H9 (cell line): ENCODE data around the gene ATF4. TPM values are rescaled to one million over a fixed set of nuclear protein-coding genes. Genes with fewer than 3 reads are reported as not detected.
A peak's percentile ranks its signal among the peaks of the same experiment; 100 is the strongest.

Experiments
- DNase-seq: peaks from one replicate; pipeline ENCODE4 v3.0.0-alpha.2; 2017
- H2AFZ ChIP-seq: one replicate; pipeline ENCODE4 v1.6.1; 2013; ENCODE audit warnings: mild to moderate bottlenecking, low read length, control low read depth, moderate library complexity
- H2AK5ac ChIP-seq: 2 replicates; pipeline ENCODE4 v1.6.1; 2013; ENCODE audit warnings: low read length, control low read depth, mixed read lengths; ENCODE audit not compliant: insufficient read length
- H2BK120ac ChIP-seq: one replicate; pipeline ENCODE4 v1.6.1; 2013; ENCODE audit warnings: low read depth, mild to moderate bottlenecking, low read length, control low read depth, inconsistent platforms; ENCODE audit not compliant: poor library complexity, severe bottlenecking
- H2BK12ac ChIP-seq: 2 replicates; pipeline ENCODE4 v1.6.1; 2013; ENCODE audit warnings: low read length, control low read depth, mixed read lengths, low read depth; ENCODE audit not compliant: insufficient read length
- H2BK15ac ChIP-seq: 2 replicates; pipeline ENCODE4 v1.6.1; 2013; ENCODE audit warnings: low read depth, low read length, control low read depth
- H2BK20ac ChIP-seq: one replicate; pipeline ENCODE4 v1.6.1; 2013; ENCODE audit warnings: low read depth, mild to moderate bottlenecking, low read length, control low read depth, inconsistent platforms; ENCODE audit not compliant: poor library complexity, severe bottlenecking
- H2BK5ac ChIP-seq: 2 replicates; pipeline ENCODE4 v1.6.1; 2013; ENCODE audit warnings: low read length, control low read depth, mixed read lengths; ENCODE audit not compliant: insufficient read length
- H3K14ac ChIP-seq: 2 replicates; pipeline ENCODE4 v1.6.1; 2013; ENCODE audit warnings: low read length, control low read depth; ENCODE audit not compliant: insufficient read depth
- H3K18ac ChIP-seq: 2 replicates; pipeline ENCODE4 v1.6.1; 2013; ENCODE audit warnings: low read depth, mild to moderate bottlenecking, mixed read lengths, low read length, control low read depth; ENCODE audit not compliant: insufficient read length
- H3K23ac ChIP-seq: 2 replicates; pipeline ENCODE4 v1.6.1; 2013; ENCODE audit warnings: low read length, control low read depth, mixed read lengths, low read depth; ENCODE audit not compliant: insufficient read length
- H3K23me2 ChIP-seq: 2 replicates; pipeline ENCODE4 v1.6.1; 2013; ENCODE audit warnings: low read depth, mild to moderate bottlenecking, mixed read lengths, low read length, control low read depth; ENCODE audit not compliant: insufficient read length, poor library complexity, severe bottlenecking
- H3K27ac ChIP-seq: 2 replicates; pipeline ENCODE4 v1.5.1; 2013; ENCODE audit warnings: low read length, control low read depth, mixed read lengths, low read depth; ENCODE audit not compliant: insufficient read length
- H3K27me3 ChIP-seq: 2 replicates; pipeline ENCODE4 v1.6.1; 2013; ENCODE audit warnings: low read length, control low read depth, inconsistent platforms; ENCODE audit not compliant: insufficient read depth
- H3K4ac ChIP-seq: 2 replicates; pipeline ENCODE4 v1.6.1; 2013; ENCODE audit warnings: low read depth, mild to moderate bottlenecking, control low read depth, inconsistent platforms, low read length, moderate library complexity
- H3K4me1 ChIP-seq: 2 replicates; pipeline ENCODE4 v1.6.1; 2013; ENCODE audit warnings: low read length, control low read depth, inconsistent platforms; ENCODE audit not compliant: insufficient read depth
- H3K4me2 ChIP-seq: 2 replicates; pipeline ENCODE4 v1.6.1; 2013; ENCODE audit warnings: low read length, control low read depth, mixed read lengths; ENCODE audit not compliant: insufficient read length, insufficient read depth
- H3K56ac ChIP-seq: 2 replicates; pipeline ENCODE4 v1.6.1; 2013; ENCODE audit warnings: low read depth, mild to moderate bottlenecking, mixed read lengths, low read length, control low read depth; ENCODE audit not compliant: insufficient read length
- H3K79me1 ChIP-seq: 2 replicates; pipeline ENCODE4 v1.6.1; 2013; ENCODE audit warnings: low read depth, mild to moderate bottlenecking, moderate library complexity, low read length, control low read depth, inconsistent platforms; ENCODE audit not compliant: insufficient read depth, poor library complexity, severe bottlenecking
- H3K79me2 ChIP-seq: 2 replicates; pipeline ENCODE4 v1.6.1; 2013; ENCODE audit warnings: low read length, control low read depth, inconsistent platforms; ENCODE audit not compliant: insufficient read depth
- H3K9ac ChIP-seq: 2 replicates; pipeline ENCODE4 v1.6.1; 2013; ENCODE audit warnings: low read length, control low read depth, mixed read lengths; ENCODE audit not compliant: insufficient read length; ENCODE audit errors: extremely low read depth
- H3K9me3 ChIP-seq: one replicate; pipeline ENCODE4 v1.6.1; 2013; ENCODE audit warnings: low read depth, low read length, inconsistent platforms; ENCODE audit not compliant: control insufficient read depth
- H3T11ph ChIP-seq: one replicate; pipeline ENCODE4 v1.6.1; 2013; ENCODE audit warnings: mild to moderate bottlenecking, low read length, control low read depth, inconsistent platforms
- H4K20me1 ChIP-seq: one replicate; pipeline ENCODE4 v1.6.1; 2013; ENCODE audit not compliant: control insufficient read depth, insufficient read length, insufficient read depth
- H4K5ac ChIP-seq: 2 replicates; pipeline ENCODE4 v1.6.1; 2013; ENCODE audit warnings: low read depth, mild to moderate bottlenecking, mixed read lengths, low read length, control low read depth; ENCODE audit not compliant: insufficient read length
- H4K8ac ChIP-seq: replicated peaks from 2 replicates; pipeline ENCODE4 v1.6.1; 2013; ENCODE audit warnings: low read length, control low read depth, mixed read lengths, low read depth; ENCODE audit not compliant: insufficient read length
- H4K91ac ChIP-seq: 2 replicates; pipeline ENCODE4 v1.6.1; 2013; ENCODE audit warnings: low read depth, mild to moderate bottlenecking, moderate library complexity, mixed read lengths, low read length, control low read depth; ENCODE audit not compliant: insufficient read length
- H3K27ac Mint-ChIP-seq, 3 experiments: 2 replicates in 2 of 3; 3 replicates in 1 of 3; pipeline ENCODE4 v1.8.0; 2020 to 2021; ENCODE audit warnings: mixed read lengths in 3 of 3, mild to moderate bottlenecking in 1 of 3, moderate library complexity in 1 of 3
- H3K27me3 Mint-ChIP-seq: 2 replicates; pipeline ENCODE4 v1.8.0; 2021; ENCODE audit warnings: low read depth, mild to moderate bottlenecking, moderate library complexity, mixed read lengths
- H3K36me3 Mint-ChIP-seq, 3 experiments: 2 replicates in 2 of 3; 3 replicates in 1 of 3; pipeline ENCODE4 v1.8.0; 2020 to 2021; ENCODE audit warnings: low read depth in 3 of 3, mixed read lengths in 3 of 3; ENCODE audit not compliant: insufficient read depth in 1 of 3
- H3K4me1 Mint-ChIP-seq, 2 experiments: 2 replicates each; pipeline ENCODE4 v1.8.0; 2020; ENCODE audit warnings: mixed read lengths in 2 of 2
- H3K4me3 Mint-ChIP-seq, 2 experiments: 2 replicates in 1 of 2; 3 replicates in 1 of 2; pipeline ENCODE4 v1.8.0; 2020 to 2021; ENCODE audit warnings: mild to moderate bottlenecking in 2 of 2, mixed read lengths in 2 of 2, moderate library complexity in 1 of 2
- H3K9me3 Mint-ChIP-seq, 2 experiments: 2 replicates in 1 of 2; 3 replicates in 1 of 2; pipeline ENCODE4 v1.8.0; 2020; ENCODE audit warnings: mild to moderate bottlenecking in 2 of 2, mixed read lengths in 2 of 2, moderate library complexity in 1 of 2
- WGBS: extraction: QIAGEN DNeasy Blood & Tissue Kit; methylation state at CpG from one replicate; pipeline ENCODE4 v1.1.7; 2013; ENCODE audit warnings: missing lambda C conversion rate, low lambda C conversion rate, mixed read lengths; ENCODE audit not compliant: insufficient read length; ENCODE audit errors: extremely low coverage; 5-methylcytosine and 5-hydroxymethylcytosine counted together
- total RNA-seq: library from RNA; stranded (reverse); gene quantifications from 2 replicates; pipeline ENCODE4 v1.2.1, GENCODE V29; 2021
- TF ChIP-seq, protein P1 (sequence below): fragments of 200-600 bp; sonication (generic); conservative IDR thresholded peaks from 3 replicates; pipeline ENCODE4 v1.8.0; 2021; ENCODE audit warnings: antibody characterized with exemption, mild to moderate bottlenecking

Gene ATF4
- total RNA-seq, 1 experiment from 2014 or later = 455 TPM

DNA sequence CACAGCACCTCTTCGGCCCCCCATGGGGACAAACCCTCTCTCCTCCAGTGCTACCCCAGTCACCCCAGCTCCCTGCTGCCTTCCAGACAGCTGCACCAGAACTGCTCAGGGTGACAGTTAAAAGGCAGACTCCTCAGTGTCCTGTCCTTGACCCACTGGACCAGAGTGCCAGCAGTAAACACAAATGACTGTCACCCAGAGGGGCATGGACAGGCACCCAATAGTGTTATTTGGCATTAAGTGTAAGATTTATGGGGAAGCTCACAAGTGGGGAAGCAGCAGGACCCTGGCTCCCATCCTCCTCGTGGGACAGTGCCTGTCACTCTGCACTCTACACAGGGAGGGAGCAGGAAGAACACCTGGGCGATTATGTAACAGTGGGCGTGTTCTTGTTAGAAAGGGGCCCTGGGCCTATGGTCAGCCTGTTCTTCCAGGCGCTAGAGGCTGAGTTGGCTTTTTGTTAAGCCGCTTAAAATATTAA is 7.2 kb downstream of the ATF4 start:
- no peaks in the 10 kb centered on the region for H3K27me3 ChIP-seq
- Mint-ChIP-seq H3K9me3 (no peaks in the 10 kb centered on the region; a peak in 1 of 5 replicates), H3K27ac (peak overlapping the region in 2 of 3 experiments; percentile 19 to 28; a peak in 3 of 7 replicates), H3K4me1 (peaks cover 39 to 49% of the 10 kb centered on the region in 2 experiments), H3K36me3 (peaks cover 18 to 67% (median 55%) of the 10 kb centered on the region in 3 experiments), H3K4me3 (peak overlapping the region in 1 of 2 experiments; percentile 8; a peak in 1 of 5 replicates), H3K27me3 (no peaks in the 10 kb centered on the region; the same call in 1 of the 2 replicates)
- no peaks in the 10 kb centered on the region for H3K79me1 ChIP-seq
- H2AK5ac ChIP-seq = no peak overlapping the region
- no peak overlapping the region for H3T11ph ChIP-seq
- H2BK120ac ChIP-seq = no peak overlapping the region
- peaks cover 2% of the 10 kb centered on the region; the same call in 1 of the 2 replicates for H3K79me2 ChIP-seq
- no peak overlapping the region for H4K8ac ChIP-seq
- no peak overlapping the region for H2BK20ac ChIP-seq
- no peak overlapping the region for H3K4me2 ChIP-seq
- TF ChIP-seq, protein P1, sequence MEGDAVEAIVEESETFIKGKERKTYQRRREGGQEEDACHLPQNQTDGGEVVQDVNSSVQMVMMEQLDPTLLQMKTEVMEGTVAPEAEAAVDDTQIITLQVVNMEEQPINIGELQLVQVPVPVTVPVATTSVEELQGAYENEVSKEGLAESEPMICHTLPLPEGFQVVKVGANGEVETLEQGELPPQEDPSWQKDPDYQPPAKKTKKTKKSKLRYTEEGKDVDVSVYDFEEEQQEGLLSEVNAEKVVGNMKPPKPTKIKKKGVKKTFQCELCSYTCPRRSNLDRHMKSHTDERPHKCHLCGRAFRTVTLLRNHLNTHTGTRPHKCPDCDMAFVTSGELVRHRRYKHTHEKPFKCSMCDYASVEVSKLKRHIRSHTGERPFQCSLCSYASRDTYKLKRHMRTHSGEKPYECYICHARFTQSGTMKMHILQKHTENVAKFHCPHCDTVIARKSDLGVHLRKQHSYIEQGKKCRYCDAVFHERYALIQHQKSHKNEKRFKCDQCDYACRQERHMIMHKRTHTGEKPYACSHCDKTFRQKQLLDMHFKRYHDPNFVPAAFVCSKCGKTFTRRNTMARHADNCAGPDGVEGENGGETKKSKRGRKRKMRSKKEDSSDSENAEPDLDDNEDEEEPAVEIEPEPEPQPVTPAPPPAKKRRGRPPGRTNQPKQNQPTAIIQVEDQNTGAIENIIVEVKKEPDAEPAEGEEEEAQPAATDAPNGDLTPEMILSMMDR = no peak
- no peak overlapping the region for H3K14ac ChIP-seq
- no peak overlapping the region for H4K5ac ChIP-seq
- H3K56ac ChIP-seq = no peak overlapping the region
- H2BK12ac ChIP-seq = no peak overlapping the region
- no peak overlapping the region for H3K23ac ChIP-seq
- H4K91ac ChIP-seq = no peak overlapping the region
- H3K18ac ChIP-seq = no peak overlapping the region
- H3K9me3 ChIP-seq = no peaks in the 10 kb centered on the region
- H3K4ac ChIP-seq = no peak overlapping the region
- no peak overlapping the region for H3K27ac ChIP-seq
- H3K23me2 ChIP-seq = peaks cover 6% of the 10 kb centered on the region
- peak; percentile 48 for DNase-seq
- peaks cover 4% of the 10 kb centered on the region for H4K20me1 ChIP-seq
- no peak overlapping the region for H2AFZ ChIP-seq
- peaks cover 3% of the 10 kb centered on the region; the same call in 1 of the 2 replicates for H3K4me1 ChIP-seq
- no CpG with 5 or more reads among the region's 6 CpGs for WGBS
- H3K9ac ChIP-seq = no peak overlapping the region
- no peak overlapping the region for H2BK5ac ChIP-seq
- no peak overlapping the region for H2BK15ac ChIP-seq
